NCI-H128 (cell line): Measurements from ENCODE around the gene AIM2.
"Not testable (repeated sequence)": the region's sequence is repeated elsewhere in the genome, so short reads cannot be mapped to it uniquely, and the experiment has no call there.

Experiments
- DNase-seq: peaks from one replicate; lab custom pipeline; 2025; ENCODE audit not compliant: unreplicated experiment; lab: John Stamatoyannopoulos, UW

Gene AIM2, protein sequence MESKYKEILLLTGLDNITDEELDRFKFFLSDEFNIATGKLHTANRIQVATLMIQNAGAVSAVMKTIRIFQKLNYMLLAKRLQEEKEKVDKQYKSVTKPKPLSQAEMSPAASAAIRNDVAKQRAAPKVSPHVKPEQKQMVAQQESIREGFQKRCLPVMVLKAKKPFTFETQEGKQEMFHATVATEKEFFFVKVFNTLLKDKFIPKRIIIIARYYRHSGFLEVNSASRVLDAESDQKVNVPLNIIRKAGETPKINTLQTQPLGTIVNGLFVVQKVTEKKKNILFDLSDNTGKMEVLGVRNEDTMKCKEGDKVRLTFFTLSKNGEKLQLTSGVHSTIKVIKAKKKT

DNA sequence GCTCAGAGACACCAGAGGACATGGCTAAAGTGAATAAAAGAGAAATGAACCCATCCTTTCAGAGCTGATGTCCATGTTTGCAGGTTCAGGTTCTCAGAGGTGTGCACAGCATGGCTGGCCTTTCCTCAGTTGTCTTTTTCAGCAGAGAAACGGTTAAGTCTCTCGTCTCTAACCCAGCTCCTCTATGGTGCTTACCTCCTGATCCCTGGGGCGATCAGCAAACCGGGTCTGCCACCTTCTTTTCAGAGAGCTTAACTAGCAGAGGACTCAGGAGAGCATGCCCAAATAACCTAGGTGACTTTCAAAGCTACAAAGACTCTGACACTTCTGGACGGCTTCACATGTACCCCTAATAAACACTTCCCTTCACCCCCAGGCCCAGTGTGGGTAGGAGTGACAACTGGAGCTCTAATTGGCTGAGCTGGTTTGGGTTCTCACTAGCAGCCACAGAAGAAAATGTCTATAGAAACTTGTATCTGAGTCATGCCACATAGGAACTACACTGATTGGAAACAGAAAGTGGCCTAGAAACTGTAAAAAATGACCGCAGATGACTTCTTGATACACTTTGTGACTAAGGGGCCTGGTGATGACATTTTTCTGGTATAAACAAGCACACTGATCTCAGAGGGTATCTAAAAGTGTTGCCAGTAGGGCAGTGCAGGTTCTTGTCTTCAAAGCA is at the start of gene AIM2:
TSS of gene AIM2 (minus strand) at position 329 of the 682 bp plus-strand sequence. CDS start 3,267 bp downstream, outside the sequence.
- no peak for DNase-seq

DNA sequence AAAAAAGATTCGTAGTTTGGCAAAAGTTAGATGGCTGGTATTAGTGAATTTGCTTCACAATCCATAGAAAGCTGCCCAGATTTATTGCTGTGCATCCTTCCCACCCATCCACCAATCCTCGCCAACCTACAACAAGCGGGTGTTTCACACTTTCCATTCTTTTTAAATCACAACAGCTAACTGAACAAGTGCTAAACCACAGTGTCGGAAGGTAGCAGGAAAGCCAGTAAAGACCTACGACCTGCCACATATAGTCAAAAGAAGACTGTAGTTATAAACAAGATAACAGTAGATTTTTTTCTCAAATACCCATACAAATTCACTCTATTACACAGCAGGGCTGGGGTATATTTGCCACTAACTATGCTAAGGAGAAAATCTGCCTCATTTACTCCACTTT is 47.0 kb upstream of the AIM2 start:
- no peak for DNase-seq

DNA sequence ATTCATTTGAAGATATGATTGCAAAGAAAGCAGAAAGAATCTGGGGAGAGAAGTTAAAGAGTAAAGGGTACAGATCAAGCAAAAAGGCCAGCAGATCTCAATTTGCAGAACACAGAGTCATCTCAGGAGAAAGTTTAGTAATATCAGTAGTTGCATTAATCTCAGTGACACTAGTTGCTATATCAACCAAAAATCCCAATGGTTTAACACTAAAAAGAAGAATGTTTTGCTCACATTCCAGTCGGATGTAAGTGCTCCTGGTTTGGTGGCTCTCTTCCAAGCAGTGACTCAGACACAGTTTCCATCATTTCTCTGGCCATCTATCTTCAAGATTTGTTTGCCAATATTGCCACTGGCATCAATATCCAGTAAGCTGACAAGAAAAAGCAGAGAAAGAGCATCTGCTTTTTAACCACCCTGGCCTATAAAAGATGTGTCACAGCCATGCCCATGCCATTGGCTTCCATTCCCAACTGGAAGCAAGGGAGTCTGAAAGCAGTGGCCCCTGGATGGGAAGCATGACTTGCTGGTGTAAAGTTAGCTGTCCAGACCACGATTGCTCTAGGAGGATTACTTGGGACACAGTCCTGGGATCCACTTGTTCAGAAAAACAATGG is 45.5 kb upstream of the AIM2 start:
- no peak for DNase-seq

DNA sequence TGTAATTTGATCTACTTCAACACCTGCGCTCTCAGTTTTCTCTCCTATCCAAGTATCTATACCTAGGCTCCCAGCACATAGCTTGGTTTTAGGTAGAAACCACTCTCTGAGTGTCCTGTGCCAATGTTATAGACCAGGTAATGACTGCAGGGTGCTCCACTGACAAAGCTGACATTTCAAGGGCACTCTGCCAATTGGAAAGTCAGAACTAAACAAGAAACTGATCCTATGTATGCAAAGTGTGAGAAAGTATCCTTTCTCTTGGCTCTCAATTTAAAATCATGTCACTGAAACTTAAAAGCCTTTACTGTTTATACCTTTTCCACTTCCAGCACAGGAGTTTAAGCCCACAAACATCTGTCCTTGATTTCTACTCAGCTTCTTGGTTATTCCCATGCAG is 45.0 kb upstream of the AIM2 start:
- DNase-seq = no peak

DNA sequence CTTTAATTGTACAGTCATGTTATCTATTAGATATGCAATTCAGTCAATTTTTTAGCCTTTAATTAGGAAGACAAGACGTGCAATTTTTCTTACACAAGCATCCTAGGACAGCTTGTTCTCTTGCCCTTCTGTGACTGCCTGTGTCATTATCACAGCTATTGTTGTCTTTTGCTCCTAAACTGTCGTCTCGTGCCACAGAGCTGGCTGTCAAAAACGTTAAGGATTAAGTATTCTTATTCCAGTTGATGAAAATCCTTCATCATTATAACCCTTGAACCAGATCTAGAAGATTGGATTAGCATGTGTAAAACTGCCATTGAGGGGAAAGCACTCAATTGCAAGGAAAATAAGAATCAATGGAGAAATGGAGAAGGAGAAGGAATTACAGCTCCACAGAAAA is 43.8 kb upstream of the AIM2 start:
- no peak for DNase-seq

DNA sequence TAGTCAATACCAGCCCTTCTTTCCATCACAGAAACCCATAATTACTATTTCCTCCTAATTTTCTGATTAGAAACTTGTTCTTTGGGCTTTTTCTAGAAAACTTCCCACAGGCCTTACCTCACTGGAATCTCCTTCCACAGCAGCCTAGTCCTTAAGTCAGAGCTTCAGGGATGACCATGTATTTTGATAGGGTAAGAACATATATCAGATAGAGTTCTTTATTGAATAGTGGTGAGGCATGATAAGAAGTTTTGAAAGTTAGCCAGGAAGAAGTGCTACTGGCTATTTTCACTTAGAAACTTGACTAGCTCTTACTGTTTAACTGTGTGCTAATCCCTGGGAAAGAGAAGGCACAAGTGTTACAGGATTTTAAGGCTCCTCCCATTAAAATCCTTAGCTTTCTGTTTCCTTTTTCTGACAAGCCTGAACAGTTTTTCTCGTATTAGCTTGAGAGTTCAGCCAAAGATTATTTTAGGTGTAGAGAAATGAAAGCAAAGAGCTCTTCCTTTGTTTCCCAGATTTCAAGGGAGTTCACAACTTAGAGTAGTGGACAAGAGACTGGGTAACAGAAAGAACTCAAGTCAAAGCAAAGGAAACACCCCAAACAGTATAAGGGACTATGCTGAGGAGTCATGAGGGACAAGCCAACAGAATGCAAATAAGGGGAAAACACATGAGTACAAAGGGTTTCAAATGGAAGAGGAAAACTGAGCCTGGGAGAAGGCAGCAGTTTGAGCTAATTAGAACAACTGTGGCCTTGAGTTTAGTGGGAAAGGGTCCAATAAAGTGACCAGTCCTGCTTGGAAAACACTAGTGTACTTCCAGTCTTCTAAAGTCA is 37.2 kb upstream of the AIM2 start:
- no peak for DNase-seq

DNA sequence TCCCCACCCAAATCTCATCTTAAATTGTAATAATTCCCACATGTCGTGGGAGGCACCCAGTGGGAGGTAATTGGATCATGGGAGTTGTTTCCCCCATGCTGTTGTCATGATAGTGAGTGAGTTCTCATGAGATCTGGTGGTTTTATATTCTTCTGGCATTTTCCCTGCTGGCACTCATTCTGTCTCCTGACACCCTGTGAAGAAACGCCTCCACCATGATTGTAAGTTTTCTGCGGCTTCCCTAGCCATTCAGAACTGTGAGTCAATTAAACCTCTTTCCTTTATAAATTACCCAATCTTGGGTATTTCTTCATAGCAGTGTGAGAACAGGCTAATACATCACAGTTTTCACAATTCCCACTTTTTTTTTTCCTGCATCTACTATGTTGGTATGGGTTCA is 26.5 kb upstream of the AIM2 start:
- not testable (repeated sequence) for DNase-seq

DNA sequence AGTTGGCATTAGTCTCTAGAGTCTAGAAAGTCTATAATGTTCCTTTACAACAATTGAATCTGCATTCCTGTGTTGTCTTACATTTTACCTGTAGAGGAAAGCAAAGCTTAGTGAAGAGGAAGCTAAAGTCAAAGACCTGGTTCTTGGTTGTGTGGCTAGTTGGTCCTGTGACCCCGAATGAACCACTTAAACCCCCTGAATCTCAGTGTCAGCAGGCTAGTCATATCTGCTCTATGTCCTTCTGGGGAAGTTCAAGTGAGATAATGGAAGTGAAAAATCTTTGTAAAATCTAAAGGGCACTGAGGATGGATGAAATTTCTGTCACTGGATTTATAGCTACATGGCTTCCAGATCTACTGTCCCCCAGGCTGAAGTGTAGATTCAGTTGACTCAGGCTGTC is 24.0 kb upstream of the AIM2 start:
- no peak for DNase-seq

DNA sequence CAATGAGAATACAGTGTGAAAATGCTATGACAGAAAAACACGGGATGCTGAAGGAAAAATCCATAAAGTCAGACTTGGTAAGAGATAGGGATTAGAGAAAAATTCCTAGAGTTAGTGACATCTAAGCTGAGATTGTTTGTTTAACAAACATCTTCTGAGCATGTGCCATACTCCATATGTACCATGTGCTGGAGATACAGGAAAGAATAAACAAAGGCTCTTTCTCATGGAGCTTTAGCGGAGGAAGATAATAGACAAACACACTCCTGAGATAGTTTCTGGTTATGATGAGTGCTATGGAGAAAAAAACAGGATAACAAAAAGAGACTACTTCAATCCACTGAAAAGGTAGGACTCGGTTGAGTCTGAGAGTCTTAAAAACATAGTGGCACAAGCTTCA is 22.0 kb upstream of the AIM2 start:
- no peak for DNase-seq

DNA sequence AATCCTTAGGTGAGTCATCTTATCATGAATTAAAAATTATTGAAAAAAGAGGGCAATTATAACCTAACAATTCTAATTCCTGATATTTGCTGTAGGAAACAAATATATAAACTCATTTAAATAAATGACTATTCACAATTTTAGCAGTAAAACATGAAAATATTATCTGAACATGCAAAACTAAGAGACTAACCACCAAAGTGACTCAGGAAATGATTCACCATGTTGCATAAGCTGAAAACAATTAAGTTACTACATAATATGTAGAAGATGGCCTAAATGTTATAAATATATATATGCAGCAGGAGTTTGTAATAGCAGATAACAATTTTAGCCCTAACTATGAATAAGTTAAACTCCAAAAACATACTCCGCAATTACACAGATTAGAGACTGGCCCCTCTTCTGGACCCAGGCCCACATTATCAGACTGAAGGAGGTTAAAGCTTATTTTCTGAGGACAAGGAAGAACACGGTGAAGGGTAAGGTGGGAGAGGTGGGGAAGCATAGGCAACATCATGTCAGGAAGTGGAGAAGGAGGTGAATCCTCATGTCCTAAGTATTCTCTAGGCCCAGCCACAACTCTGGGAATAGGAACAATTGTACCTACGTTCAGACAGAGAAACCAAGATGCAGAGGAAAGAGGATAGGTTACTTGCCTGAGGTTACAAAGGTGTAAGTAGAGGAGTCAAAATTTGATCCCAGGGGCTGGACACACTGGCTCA is 15.6 kb upstream of the AIM2 start:
- DNase-seq = no peak

DNA sequence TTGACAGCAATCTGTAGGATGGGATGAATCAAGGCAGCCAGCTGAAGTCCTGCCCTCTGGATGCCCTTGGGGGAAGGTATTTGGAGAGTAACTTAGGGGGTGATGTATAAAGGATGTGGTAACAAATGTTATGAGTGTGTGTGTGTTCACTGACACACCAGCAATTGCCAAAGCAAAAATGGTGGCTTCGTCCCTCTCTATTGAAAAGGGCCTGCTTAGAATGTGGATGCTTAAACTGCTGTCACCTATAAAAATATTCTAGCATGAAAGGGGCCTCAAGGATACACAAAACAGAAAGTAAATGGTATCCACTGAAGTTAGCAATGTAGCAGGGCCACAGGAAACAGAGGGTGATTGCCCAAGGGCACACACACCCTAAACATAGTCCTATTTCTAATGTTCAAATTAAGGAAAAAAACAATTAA is 15.1 kb upstream of the AIM2 start:
- DNase-seq = no peak

DNA sequence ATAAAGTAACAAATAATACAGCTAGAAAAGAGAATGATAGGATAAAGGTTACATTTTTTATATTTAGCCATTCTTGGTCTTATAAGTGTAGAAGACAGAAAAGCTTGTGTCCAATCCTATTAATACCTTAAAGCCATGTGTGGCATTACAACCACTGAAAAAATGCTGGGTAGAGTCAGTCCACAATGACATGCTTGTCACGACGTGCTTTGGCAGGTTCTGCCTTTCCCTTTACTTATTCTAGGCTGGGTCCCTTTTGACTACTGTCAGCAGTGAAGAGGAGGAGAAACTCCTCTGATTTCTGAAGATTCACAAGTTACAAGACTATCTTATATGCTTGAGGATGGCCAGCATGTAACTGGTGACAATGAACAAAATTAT is 14.6 kb upstream of the AIM2 start:
- DNase-seq = no peak

DNA sequence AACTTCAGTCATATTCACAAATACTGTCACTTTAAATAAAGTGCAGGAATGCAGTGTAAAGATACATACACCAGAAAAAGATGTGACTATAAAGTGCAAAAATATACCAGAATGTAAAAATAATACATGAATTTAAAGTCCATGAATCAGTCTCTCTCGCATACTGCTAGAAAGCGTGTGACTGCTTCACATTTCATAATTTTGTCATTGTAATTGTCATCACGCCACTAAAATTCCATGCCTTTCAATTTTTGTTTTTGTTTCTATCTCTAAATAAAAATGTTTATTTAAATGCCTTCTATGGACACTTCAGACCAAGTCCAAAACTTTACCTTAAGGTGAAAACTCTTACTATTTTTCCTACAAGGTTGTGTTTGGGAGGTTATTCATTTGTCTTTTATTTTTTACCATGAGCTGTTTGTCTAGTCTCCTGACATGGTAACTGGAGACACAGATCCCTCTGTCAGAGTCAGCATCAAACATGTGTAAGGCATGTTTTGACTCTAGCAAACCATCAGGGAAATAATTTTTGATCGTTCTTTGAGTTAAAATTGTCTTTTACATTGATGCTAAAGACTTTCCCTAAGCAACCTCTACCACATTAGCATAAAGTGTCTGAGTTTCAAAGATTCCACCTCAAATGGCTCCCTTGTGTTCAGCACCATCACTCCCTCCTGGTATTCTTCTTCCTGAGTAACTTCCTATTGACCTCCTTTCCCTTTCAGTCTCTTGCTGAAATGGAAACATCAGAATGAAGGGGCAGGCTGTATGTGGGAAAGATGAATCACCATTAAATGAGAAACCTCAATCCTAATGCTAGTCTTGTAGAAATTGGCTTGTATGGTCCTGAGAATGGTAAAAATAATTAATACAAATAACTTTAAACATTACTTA is 14.0 kb upstream of the AIM2 start:
- DNase-seq = no peak

DNA sequence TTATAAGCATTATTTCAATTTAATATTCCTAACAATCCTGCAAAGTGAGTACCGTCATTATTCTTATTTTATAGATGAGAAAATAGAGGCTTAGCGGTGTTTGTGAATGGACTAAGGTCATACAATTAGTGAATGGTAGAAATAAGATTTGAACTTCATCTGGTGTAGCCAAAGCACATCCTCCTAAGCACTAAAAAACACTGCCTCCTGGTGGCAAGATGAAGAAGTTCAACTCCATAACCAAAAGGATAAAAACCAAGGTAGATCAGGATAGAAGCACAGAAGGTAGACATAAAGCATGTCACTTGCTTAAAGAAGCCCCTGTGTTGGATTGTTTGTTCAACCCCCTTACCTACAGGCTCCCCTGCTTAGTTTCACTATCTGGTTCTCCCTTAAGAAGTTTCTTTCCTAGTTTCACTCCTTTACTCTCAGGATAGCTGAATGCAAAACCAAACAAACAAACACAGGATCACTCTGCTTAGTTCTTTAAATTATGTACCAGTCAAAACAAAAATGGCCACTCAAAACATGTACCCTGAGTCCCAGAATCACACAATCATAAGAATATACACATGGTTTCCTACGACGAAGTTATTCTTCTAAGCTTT is 12.7 kb upstream of the AIM2 start:
- DNase-seq = no peak

DNA sequence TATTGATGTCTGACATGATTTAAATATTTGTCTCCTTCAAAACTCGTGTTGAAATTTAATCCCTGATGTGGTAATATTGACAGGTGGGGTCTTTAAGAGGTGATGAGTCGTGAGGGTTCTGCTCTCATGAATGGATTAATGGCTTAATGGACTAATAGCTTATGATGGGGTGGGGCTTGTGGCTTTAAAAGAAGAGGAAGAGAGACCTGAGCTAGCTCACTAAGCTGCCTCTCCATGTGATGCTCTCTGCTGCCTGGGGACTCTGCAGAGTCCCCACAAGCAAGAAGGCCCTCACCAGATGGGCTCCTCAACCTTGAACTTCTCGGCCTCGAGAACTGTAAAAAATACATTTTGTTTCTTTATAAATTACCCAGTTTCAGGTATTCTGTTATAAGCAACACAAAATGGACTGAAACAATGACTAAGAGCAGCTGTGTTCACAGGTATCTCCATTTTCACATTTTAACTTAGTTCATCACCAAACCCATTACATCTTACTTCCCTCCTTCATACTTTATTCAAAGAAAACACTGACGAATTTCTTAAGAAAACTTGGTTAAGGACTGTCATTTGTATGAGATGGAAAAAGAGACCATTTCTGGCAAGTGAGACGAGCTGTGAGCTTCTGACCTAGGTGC is 12.1 kb upstream of the AIM2 start:
- no peak for DNase-seq

DNA sequence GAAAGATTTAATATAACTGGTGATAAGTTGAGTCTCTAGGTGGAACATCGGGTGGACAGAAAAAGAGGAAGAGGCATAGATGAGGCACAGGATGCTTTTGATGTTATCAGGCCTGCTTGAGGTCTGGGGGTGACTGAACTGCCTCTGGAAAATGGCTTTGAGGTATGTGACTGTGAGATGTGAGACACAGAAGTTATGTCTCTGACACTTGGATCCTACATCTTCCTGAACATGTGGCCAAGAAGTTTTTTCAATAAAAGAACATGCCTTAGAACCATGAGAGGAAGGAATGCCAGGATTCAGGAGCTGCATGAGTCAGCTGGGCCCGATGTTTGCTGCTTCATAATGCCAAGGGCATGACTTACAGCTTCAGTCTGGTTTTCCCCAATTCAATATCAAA is 11.5 kb upstream of the AIM2 start:
- DNase-seq = no peak

DNA sequence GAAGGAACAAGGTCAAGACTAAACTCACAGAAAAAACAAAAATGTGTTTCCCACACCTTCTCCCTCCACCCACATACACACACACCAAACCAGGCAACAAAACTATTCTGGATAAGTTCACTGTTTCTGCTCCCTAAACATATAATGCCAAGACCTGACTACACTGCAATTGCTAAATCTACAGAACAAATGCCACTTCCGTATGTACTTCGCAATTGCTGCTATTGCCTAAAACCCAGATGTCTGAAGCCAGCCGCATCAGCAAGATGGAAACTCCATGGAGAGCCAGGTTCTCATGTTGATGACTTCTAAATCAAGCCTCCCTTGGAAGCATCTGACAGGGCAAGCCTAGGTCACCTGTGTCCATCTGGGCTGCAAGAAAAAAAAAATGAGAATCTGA is 8.3 kb upstream of the AIM2 start:
- no peak for DNase-seq

DNA sequence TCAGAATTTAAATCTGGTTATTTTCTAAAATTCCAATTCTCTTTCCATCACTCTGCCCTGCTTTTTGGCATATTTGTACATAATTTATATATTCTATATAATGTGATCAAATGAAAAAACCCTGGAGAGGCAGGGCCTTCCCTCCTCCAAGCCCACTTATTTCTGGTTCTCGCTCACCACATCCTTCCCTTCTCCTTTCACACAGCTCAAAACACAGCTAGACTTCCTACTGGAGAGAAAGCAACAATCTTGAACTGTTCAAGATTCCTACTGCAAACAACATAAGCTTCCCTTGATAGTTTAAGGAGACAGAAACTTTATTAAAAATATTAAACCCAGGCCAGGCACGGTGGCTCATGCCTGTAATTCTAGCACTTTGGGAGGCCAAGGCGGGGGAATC is 7.6 kb upstream of the AIM2 start:
- DNase-seq = no peak

DNA sequence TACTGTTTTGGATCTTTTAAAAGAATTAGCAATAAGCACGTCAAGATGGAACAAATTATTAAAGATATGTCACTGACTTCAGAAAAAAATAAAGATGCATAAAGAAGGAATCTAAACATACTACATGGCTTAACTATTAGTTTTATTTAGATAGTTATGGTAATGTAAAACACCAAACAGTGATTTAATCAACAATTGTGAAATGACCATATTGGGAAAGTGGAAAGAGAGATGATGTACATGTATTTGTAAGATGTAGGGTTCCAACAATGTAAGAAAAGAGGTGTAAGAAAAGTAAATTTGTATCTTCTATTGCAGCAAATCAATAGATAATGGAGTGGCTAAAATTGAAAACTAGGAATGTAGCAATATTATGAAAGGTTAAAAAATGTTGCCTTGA is 6.4 kb upstream of the AIM2 start:
- no peak for DNase-seq
